LNCaP clone FGC (cell line): ENCODE measurements around the gene PASD1.

Source experiments
- DNase-seq: peaks from one replicate; pipeline ENCODE4 v3.0.0-alpha.2; 2011; ENCODE audit warnings: low read depth
- H3K4me3 ChIP-seq: 2 replicates; pipeline ENCODE4 v1.5.1; 2011; ENCODE audit warnings: mild to moderate bottlenecking, low read depth, low read length, control low read depth
- TF ChIP-seq, protein P1 (sequence below): IDR thresholded peaks from 2 replicates; pipeline ENCODE4 v1.5.1; 2012; ENCODE audit warnings: mild to moderate bottlenecking; ENCODE audit not compliant: control insufficient read depth, insufficient read depth; ENCODE audit errors: extremely low read depth

The PASD1 gene

GRCh38 chrX:151702026-151702714, 138.7 kb downstream of the PASD1 start:
- TF ChIP-seq, protein P1, sequence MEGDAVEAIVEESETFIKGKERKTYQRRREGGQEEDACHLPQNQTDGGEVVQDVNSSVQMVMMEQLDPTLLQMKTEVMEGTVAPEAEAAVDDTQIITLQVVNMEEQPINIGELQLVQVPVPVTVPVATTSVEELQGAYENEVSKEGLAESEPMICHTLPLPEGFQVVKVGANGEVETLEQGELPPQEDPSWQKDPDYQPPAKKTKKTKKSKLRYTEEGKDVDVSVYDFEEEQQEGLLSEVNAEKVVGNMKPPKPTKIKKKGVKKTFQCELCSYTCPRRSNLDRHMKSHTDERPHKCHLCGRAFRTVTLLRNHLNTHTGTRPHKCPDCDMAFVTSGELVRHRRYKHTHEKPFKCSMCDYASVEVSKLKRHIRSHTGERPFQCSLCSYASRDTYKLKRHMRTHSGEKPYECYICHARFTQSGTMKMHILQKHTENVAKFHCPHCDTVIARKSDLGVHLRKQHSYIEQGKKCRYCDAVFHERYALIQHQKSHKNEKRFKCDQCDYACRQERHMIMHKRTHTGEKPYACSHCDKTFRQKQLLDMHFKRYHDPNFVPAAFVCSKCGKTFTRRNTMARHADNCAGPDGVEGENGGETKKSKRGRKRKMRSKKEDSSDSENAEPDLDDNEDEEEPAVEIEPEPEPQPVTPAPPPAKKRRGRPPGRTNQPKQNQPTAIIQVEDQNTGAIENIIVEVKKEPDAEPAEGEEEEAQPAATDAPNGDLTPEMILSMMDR, result no peak
- no peak overlapping the region for H3K4me3 ChIP-seq
- no peak for DNase-seq

- TF ChIP-seq, protein P1, result no peak
- no peak for DNase-seq
These were observed 139.4 kb downstream of the PASD1 start for GRCh38 chrX:151702741-151703340.

DNA sequence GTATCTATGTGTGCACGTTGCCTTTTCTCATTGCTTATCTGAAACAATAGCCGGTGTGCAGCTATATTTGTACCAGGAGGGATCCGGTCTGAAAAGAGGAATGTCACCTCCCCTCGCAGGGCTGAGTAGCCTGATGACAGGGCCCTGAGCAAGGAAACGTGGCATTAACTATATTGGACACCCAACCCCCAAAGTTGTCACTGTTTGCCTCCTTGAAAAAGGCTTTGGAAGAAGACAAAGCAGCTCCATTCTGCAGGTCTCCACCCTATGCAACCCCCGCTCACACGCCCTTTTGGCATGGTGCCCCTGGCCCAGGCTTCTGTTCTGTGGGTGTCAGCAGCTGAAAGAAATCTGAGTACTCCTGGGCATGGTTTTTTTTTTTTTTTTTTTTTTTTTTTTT, 140.0 kb downstream of the PASD1 start:
- no peak overlapping the region for H3K4me3 ChIP-seq
- DNase-seq, result no peak
- TF ChIP-seq, protein P1, result no peak

More at GRCh38 chrX:151702741-151703340, 139.4 kb downstream of the PASD1 start:
- no peak overlapping the region for H3K4me3 ChIP-seq

DNA sequence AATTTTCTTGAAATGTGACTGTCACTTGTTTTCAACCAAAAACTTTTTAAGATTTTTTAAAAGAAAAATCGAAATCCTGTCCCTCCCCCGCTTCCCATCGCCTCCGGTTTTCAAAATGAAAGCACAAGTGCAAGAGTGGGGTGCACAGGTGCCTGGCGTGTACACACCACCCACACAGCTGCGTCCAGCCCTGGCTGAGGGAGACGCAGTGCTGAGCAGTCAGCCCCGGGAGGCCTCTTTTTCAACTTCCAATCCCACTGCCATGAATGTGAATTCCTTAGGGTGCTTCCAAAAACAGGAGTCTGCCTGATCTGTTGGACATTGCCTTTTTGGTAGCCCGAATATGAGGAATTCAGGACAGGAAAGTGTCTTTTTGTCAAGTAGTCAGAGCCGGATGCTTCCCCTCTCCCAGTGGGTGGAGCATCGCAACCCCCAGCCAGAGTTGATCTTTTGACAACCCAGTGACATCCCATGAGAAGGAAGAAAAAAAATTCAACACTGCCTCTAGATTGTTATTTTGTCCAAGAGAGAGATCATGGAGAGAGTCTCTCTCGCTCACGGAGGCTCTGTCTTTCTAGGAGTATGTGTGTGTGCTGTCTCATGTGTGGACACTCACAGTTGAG, 140.7 kb downstream of the PASD1 start:
- TF ChIP-seq, protein P1, result no peak
- DNase-seq, result no peak
- H3K4me3 ChIP-seq, result no peak overlapping the region

DNA sequence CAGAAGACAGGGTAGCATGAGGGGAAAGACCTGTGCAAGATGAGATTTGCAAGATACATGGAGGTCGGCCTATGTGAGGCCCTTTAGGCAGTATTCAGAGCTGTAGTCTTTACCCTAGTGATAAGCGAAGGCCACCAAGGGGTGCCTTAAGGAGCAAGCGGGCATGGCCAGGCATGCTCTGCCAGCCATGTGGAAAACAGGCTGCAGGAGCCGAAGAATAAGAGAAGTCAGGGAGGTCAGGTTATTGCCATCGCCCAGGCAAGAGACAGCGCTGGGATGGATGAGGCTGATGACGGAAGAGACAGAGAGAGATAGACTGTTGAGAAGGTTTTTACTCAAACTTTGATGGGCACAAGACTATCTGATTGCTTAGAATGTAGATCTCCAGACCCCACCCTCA, 145.3 kb downstream of the PASD1 start:
- TF ChIP-seq, protein P1, result no peak
- H3K4me3 ChIP-seq, result no peak overlapping the region
- DNase-seq, result no peak

- no peak overlapping the region for H3K4me3 ChIP-seq
- TF ChIP-seq, protein P1, result no peak
- no peak for DNase-seq
These were observed 147.0 kb downstream of the PASD1 start for GRCh38 chrX:151710457-151710856.
